ENCODE results near the gene MED16. TPM values are rescaled to one million over a fixed set of nuclear protein-coding genes. Genes with fewer than 3 reads are reported as not detected.

Gene MED16
- total RNA-seq, 2 experiments from 2014 or later, result 19.1 to 54.3 TPM

DNA sequence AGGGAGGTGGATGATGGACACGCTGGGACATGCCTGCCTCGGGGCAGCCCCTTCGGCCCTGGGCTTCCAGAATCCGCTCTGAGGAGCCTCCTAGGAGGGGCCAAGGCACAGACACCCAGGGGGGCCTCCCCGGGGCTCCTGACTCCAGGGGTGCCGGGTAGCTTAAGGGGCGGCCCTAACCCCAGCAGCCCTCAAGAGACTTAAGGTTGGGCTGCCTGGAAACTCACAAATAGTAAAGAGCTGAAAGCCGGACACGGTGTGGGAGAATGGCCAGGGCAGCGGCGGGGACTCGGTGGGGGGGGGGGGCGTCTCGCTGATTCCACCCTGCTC, 40.5 kb upstream of the MED16 start:
- no peak overlapping the region for H2AFZ ChIP-seq (ENCODE audit: low read length)
- H3K4me1 ChIP-seq (ENCODE audit: insufficient read depth, low read length, poor library complexity, severe bottlenecking), result no peaks in the 10 kb centered on the region
- H3K9me3 ChIP-seq (ENCODE audit: low read length), result no peaks in the 10 kb centered on the region
- no TSS peak for BruUV-seq (replicated peaks)
- no peak overlapping the region for H3K4me3 ChIP-seq (ENCODE audit: low read depth, low read length, poor library complexity, severe bottlenecking)
- no peaks in the 10 kb centered on the region for H3K36me3 ChIP-seq (ENCODE audit: insufficient read depth, low read length)
- H3K9me2 ChIP-seq (ENCODE audit: insufficient read depth, low read length), result no peaks in the 10 kb centered on the region
- H3K27ac ChIP-seq (ENCODE audit: low read depth, low read length, poor library complexity, severe bottlenecking), result no peak overlapping the region
- TF ChIP-seq CTCF (conservative IDR thresholded peaks at IDR 0.05; ENCODE audit: low read length), result no peak
- TF ChIP-seq EZH2phosphoT487 (IDR thresholded peaks at IDR 0.05; ENCODE audit: borderline replicate concordance, low read depth, low read length), result no peak
- no peaks in the 10 kb centered on the region for H3K79me2 ChIP-seq (ENCODE audit: insufficient read depth, low read depth, low read length)
- CTCF ChIA-PET (ENCODE audit: unreplicated experiment), result no interaction called here
- DNase-seq (ENCODE audit: low spot score), result no peak
- intact Hi-C loops (cut with micrococcal nuclease; ENCODE audit: unreplicated experiment), result no loop called here
- H4K20me1 ChIP-seq (ENCODE audit: insufficient read depth, low read length), result no peaks in the 10 kb centered on the region
- H3K4me2 ChIP-seq (ENCODE audit: low read length), result no peak overlapping the region
- POLR2A ChIA-PET, result no interaction called here

DNA sequence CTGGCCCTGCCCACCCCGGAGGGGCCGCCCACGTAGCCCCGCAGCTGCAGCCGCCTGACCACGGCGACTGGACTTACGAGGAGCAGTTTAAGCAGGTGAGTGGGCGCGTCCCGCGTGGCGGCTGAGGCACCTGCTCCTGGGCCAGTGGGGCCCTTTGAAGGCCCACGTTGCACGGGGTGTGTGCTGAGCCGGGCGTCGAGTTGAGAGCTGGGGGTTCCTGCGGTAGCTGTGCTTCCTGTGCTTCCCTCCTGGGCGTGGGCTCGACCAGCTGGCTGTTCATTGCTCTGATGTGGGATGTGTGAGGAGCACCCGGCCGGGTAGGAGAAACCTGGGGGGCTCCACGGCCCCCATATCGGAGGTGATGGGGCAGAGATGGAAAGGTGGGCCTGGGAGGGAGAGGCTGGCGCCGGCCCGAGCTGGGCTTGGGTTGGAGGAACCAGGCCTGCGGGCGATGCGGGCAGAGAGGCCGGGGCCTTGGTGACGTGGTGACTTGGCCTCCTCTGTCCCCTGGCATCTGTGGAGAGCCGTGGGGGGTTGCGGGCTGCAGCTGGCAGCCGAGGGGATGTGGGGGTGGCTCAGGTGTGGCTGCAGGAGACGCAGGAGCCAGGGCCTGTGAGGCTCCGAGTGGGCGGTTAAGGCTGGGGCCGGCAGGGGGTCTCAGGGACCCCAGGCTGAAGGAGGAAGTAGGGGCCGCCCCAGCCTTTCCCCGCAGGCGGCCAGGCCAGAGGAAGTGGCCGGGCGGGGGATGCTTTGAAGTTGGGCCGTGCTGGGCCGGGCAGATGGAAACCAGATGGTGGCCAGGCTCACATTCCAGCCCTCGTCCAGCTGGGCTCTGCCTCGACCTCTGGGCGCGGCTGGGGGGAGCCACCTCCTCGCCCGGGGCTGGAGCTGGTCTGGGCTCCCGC, 39.9 kb upstream of the MED16 start:
- Histone ChIP-seq H3K79me2 (ENCODE audit: insufficient read depth, low read depth, low read length) (no peaks in the 10 kb centered on the region), H3K9me2 (ENCODE audit: insufficient read depth, low read length) (no peaks in the 10 kb centered on the region), H3K27ac (ENCODE audit: low read depth, low read length, poor library complexity, severe bottlenecking) (no peak overlapping the region), H4K20me1 (ENCODE audit: insufficient read depth, low read length) (no peaks in the 10 kb centered on the region), H3K4me1 (ENCODE audit: insufficient read depth, low read length, poor library complexity, severe bottlenecking) (no peaks in the 10 kb centered on the region), H3K4me3 (ENCODE audit: low read depth, low read length, poor library complexity, severe bottlenecking) (no peak overlapping the region), H2AFZ (ENCODE audit: low read length) (no peak overlapping the region), H3K9me3 (ENCODE audit: low read length) (no peaks in the 10 kb centered on the region), H3K36me3 (ENCODE audit: insufficient read depth, low read length) (no peaks in the 10 kb centered on the region), H3K4me2 (ENCODE audit: low read length) (no peak overlapping the region)
- no peak for TF ChIP-seq EZH2phosphoT487 (IDR thresholded peaks at IDR 0.05; ENCODE audit: borderline replicate concordance, low read depth, low read length)
- TF ChIP-seq CTCF (conservative IDR thresholded peaks at IDR 0.05; ENCODE audit: low read length), result no peak
- ChIA-PET POLR2A (no interaction called here), CTCF (ENCODE audit: unreplicated experiment) (no interaction called here)
- no peak for DNase-seq (ENCODE audit: low spot score)
- BruUV-seq (replicated peaks), result no TSS peak
- intact Hi-C loops (cut with micrococcal nuclease; ENCODE audit: unreplicated experiment), result no loop called here

- no peak overlapping the region for H3K4me2 ChIP-seq (ENCODE audit: low read length)
- POLR2A ChIA-PET, result no interaction called here
- no TSS peak for BruUV-seq (replicated peaks)
Observed at GRCh38 chr19:931860-932647, 39.1 kb upstream of the MED16 start.

More at GRCh38 chr19:931860-932647, 39.1 kb upstream of the MED16 start:
- Histone ChIP-seq H3K27ac (ENCODE audit: low read depth, low read length, poor library complexity, severe bottlenecking) (no peak overlapping the region), H3K79me2 (ENCODE audit: insufficient read depth, low read depth, low read length) (no peaks in the 10 kb centered on the region), H3K36me3 (ENCODE audit: insufficient read depth, low read length) (no peaks in the 10 kb centered on the region), H2AFZ (ENCODE audit: low read length) (no peak overlapping the region), H4K20me1 (ENCODE audit: insufficient read depth, low read length) (no peaks in the 10 kb centered on the region), H3K9me2 (ENCODE audit: insufficient read depth, low read length) (no peaks in the 10 kb centered on the region), H3K9me3 (ENCODE audit: low read length) (no peaks in the 10 kb centered on the region), H3K4me1 (ENCODE audit: insufficient read depth, low read length, poor library complexity, severe bottlenecking) (peaks cover 3% of the 10 kb centered on the region), H3K4me3 (ENCODE audit: low read depth, low read length, poor library complexity, severe bottlenecking) (no peak overlapping the region)
- intact Hi-C loops (cut with micrococcal nuclease; ENCODE audit: unreplicated experiment), result no loop called here
- TF ChIP-seq EZH2phosphoT487 (IDR thresholded peaks at IDR 0.05; ENCODE audit: borderline replicate concordance, low read depth, low read length), result no peak
- TF ChIP-seq CTCF (conservative IDR thresholded peaks at IDR 0.05; ENCODE audit: low read length), result peak; percentile 26; the same call in 1 of the 2 replicates
- no peak for DNase-seq (ENCODE audit: low spot score)
- CTCF ChIA-PET (ENCODE audit: unreplicated experiment), result no interaction called here
